NCI-H1105 treated with DMSO at 0.1 percent for 48 hours (cell line): ENCODE results near the gene CDK14.
"Not testable (repeated sequence)": the region's sequence is repeated elsewhere in the genome, so short reads cannot be mapped to it uniquely, and the experiment has no call there.

Experiments used
- DNase-seq: peaks from one replicate; lab custom pipeline; 2025; lab: John Stamatoyannopoulos, UW

The CDK14 gene

GRCh38 chr7:91156316-91157185 lies 560.4 kb downstream of the CDK14 start:
- DNase-seq = no peak

- DNase-seq = no peak
Observed at GRCh38 chr7:91157579-91158320, 561.6 kb downstream of the CDK14 start.

- no peak for DNase-seq
Observed at GRCh38 chr7:91162436-91162835, 566.3 kb downstream of the CDK14 start.

- no peak for DNase-seq
Observed at GRCh38 chr7:91164506-91164905, 568.4 kb downstream of the CDK14 start.

GRCh38 chr7:91165006-91165845 lies 569.1 kb downstream of the CDK14 start:
- DNase-seq = no peak

GRCh38 chr7:91165846-91166230 lies 569.7 kb downstream of the CDK14 start:
- DNase-seq = no peak

GRCh38 chr7:91168871-91169829 lies 573.0 kb downstream of the CDK14 start:
- no peak for DNase-seq

- no peak for DNase-seq
Observed at GRCh38 chr7:91169830-91170191, 573.7 kb downstream of the CDK14 start.

- DNase-seq = not testable (repeated sequence)
Observed at GRCh38 chr7:91173265-91173664, 577.1 kb downstream of the CDK14 start.

GRCh38 chr7:91180746-91181145 lies 584.6 kb downstream of the CDK14 start:
- DNase-seq = no peak

- DNase-seq = no peak
Observed at GRCh38 chr7:91181949-91182348, 585.8 kb downstream of the CDK14 start.

- DNase-seq = no peak
Observed at GRCh38 chr7:91182819-91183764, 587.0 kb downstream of the CDK14 start.

- DNase-seq = no peak
Observed at GRCh38 chr7:91185771-91186170, 589.6 kb downstream of the CDK14 start.

- no peak for DNase-seq
Observed at GRCh38 chr7:91187061-91187460, 590.9 kb downstream of the CDK14 start.

GRCh38 chr7:91191771-91192170 lies 595.6 kb downstream of the CDK14 start:
- no peak for DNase-seq

GRCh38 chr7:91193141-91193540 lies 597.0 kb downstream of the CDK14 start:
- no peak for DNase-seq

GRCh38 chr7:91194841-91195240 lies 598.7 kb downstream of the CDK14 start:
- DNase-seq = no peak

- DNase-seq = no peak
Observed at GRCh38 chr7:91196058-91196457, 599.9 kb downstream of the CDK14 start.

- no peak for DNase-seq
Observed at GRCh38 chr7:91198371-91198770, 602.2 kb downstream of the CDK14 start.

GRCh38 chr7:91199601-91200000 lies 603.5 kb downstream of the CDK14 start:
- DNase-seq = no peak
